Gastroesophageal sphincter (tissue), 4 donors: ENCODE measurements around the gene FGR. TPM values are rescaled to one million over a fixed set of nuclear protein-coding genes. Genes with fewer than 3 reads are reported as not detected.

ENCODE experiments used
- ATAC-seq: fragments of 150-250 bp; one replicate; pipeline ENCODE4 v1.9.1; 2016; ENCODE audit warnings: mild to moderate bottlenecking, moderate library complexity
- H3K27ac ChIP-seq, 4 donors: fragments of 200-600 bp; sonication (generic) in 3 of 4; 1 replicate in 3 of 4; 2 replicates in 1 of 4; pipeline ENCODE4 v1.5.1; 2016 to 2019
- H3K27me3 ChIP-seq: fragments of 200-600 bp; sonication (generic); one replicate; pipeline ENCODE4 v1.5.1; 2019
- H3K36me3 ChIP-seq, 2 donors: fragments of 200-600 bp; sonication (generic); one replicate each; pipeline ENCODE4 v1.5.1; 2019; ENCODE audit warnings: control low read depth in 1 of 2
- H3K4me1 ChIP-seq, 3 donors: fragments of 200-600 bp; sonication (generic); 1 replicate in 2 of 3; 2 replicates in 1 of 3; pipeline ENCODE4 v1.5.1; 2016 to 2019; ENCODE audit warnings: control low read depth in 2 of 3
- H3K4me3 ChIP-seq, 2 donors: fragments of 200-600 bp; sonication (generic); one replicate each; pipeline ENCODE4 v1.5.1; 2019; ENCODE audit warnings: mild to moderate bottlenecking in 1 of 2, moderate library complexity in 1 of 2
- H3K9me3 ChIP-seq, 3 donors: fragments of 200-600 bp; sonication (generic); one replicate each; pipeline ENCODE4 v1.5.1; 2017 to 2019; ENCODE audit warnings: control low read depth in 2 of 3
- EP300 ChIP-seq: sonication (generic); formaldehyde crosslinking; IDR thresholded peaks from one replicate; pipeline ENCODE4 v1.6.1; 2017; ENCODE audit warnings: antibody characterized with exemption, mild to moderate bottlenecking
- POLR2A ChIP-seq, 2 donors: fragments of 450-650 bp; IDR thresholded peaks; one replicate each; pipeline ENCODE4 v1.6.1; 2017; ENCODE audit warnings: antibody characterized with exemption in 2 of 2, mild to moderate bottlenecking in 2 of 2, moderate library complexity in 1 of 2
- POLR2AphosphoS5 ChIP-seq: sonication (generic); formaldehyde crosslinking; IDR thresholded peaks from one replicate; pipeline ENCODE4 v1.6.1; 2017; ENCODE audit warnings: antibody characterized with exemption
- WGBS, 2 donors: methylation state at CpG; one replicate each; pipeline ENCODE4 v1.1.5; 2018; ENCODE audit warnings: low coverage in 1 of 2; 5-methylcytosine and 5-hydroxymethylcytosine counted together
- total RNA-seq, 4 donors: library from RNA; depleted of rRNA; stranded (reverse); fragments of >200 nt; gene quantifications; one replicate each; pipeline ENCODE4 v1.1.0, GENCODE V29; 2016
- TF ChIP-seq, protein P1 (sequence below), 4 experiments: fragments of 200-600 bp in 2 of 4; fragments of 450-650 bp in 2 of 4; sonication (generic) in 1 of 4; IDR thresholded peaks; one replicate each; pipeline ENCODE4 v1.5.1; 2017 to 2019; ENCODE audit warnings: antibody characterized with exemption in 4 of 4, mild to moderate bottlenecking in 2 of 4, moderate library complexity in 2 of 4

The FGR gene
- total RNA-seq, 4 donors from 2014 or later: 9.2 to 17.8 (median 10.1) TPM

DNA sequence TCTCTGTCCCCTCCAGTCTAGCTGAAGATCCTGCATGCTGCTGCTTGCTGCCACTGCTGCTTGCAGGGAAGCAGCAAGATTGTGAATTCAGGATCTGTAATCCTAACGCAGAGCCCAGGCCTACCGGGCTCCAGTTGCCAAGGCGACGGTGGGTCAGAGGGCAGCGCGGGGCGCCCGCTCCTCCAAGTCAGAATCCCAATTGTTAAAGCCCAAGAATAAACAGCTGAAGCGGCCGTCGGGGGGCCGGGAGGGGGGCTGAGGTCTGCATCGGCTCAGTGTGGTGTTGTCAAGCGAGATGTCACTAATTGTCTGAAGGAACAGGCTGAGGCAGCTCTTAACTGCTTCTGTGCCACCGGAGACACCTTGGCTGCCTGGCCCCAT is 67.8 kb downstream of the FGR start:
- H3K9me3 ChIP-seq: no peaks in the 10 kb centered on the region
- H3K27ac ChIP-seq: peak overlapping the region; percentile 30 to 98 (median 94)
- peaks cover 50 to 100% (median 93%) of the 10 kb centered on the region in 3 donors for H3K4me1 ChIP-seq
- no peak overlapping the region for H3K4me3 ChIP-seq
- no peaks in the 10 kb centered on the region for H3K27me3 ChIP-seq
- no peaks in the 10 kb centered on the region for H3K36me3 ChIP-seq
- TF ChIP-seq EP300 (no peak), POLR2AphosphoS5 (no peak), POLR2A (IDR thresholded peaks at IDR 0.05) (no peak)
- TF ChIP-seq, protein P1, sequence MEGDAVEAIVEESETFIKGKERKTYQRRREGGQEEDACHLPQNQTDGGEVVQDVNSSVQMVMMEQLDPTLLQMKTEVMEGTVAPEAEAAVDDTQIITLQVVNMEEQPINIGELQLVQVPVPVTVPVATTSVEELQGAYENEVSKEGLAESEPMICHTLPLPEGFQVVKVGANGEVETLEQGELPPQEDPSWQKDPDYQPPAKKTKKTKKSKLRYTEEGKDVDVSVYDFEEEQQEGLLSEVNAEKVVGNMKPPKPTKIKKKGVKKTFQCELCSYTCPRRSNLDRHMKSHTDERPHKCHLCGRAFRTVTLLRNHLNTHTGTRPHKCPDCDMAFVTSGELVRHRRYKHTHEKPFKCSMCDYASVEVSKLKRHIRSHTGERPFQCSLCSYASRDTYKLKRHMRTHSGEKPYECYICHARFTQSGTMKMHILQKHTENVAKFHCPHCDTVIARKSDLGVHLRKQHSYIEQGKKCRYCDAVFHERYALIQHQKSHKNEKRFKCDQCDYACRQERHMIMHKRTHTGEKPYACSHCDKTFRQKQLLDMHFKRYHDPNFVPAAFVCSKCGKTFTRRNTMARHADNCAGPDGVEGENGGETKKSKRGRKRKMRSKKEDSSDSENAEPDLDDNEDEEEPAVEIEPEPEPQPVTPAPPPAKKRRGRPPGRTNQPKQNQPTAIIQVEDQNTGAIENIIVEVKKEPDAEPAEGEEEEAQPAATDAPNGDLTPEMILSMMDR (IDR thresholded peaks at IDR 0.05): no peak
- ATAC-seq: no peak
- no CpG with 5 or more reads among the region's 15 CpGs for WGBS, 2 donors

DNA sequence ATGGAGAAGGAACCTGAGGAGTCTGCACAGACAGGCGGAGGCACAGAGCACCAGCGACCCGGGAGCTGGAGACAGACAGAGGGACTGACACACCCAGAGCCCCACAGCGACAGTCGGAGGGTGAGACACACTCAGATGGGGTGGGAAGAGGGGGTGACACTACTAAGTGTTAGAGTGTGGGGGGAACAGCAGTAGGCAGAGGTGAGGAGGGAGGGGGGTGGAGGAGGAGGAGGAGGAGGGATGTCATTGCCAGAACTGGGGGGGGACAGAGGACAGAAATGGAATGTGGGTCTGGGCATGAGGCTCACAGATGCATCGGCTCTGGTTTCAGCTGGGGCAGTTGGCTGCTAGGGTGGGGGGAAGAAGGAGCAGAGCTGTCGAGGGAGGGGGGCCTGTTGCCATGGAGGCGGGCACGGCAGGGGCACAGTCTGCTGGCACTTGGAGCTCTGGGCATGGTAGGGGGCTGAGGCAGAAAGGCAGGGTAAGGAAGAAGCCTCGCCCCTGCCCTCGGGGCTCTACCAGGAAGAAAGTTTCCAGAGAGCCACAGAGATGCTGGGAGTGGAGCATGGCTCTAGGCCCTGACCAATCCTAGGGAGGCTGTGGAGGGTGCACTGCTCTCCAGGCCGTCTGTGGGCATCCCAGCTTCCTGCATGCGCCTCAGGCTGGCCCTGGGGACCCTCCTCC is 68.4 kb downstream of the FGR start:
- TF ChIP-seq POLR2AphosphoS5 (no peak), EP300 (no peak), POLR2A (IDR thresholded peaks at IDR 0.05) (no peak)
- TF ChIP-seq, protein P1 (IDR thresholded peaks at IDR 0.05): no peak
- Histone ChIP-seq H3K27ac (peak overlapping the region; percentile 30 to 98 (median 94)), H3K27me3 (no peaks in the 10 kb centered on the region), H3K4me3 (no peak overlapping the region), H3K4me1 (peaks cover 45 to 100% (median 93%) of the 10 kb centered on the region in 3 donors), H3K9me3 (no peaks in the 10 kb centered on the region), H3K36me3 (no peaks in the 10 kb centered on the region)
- no peak for ATAC-seq
- WGBS, 2 donors: 18 to 26% methylated on average over 4 to 12 of the region's 13 CpGs

DNA sequence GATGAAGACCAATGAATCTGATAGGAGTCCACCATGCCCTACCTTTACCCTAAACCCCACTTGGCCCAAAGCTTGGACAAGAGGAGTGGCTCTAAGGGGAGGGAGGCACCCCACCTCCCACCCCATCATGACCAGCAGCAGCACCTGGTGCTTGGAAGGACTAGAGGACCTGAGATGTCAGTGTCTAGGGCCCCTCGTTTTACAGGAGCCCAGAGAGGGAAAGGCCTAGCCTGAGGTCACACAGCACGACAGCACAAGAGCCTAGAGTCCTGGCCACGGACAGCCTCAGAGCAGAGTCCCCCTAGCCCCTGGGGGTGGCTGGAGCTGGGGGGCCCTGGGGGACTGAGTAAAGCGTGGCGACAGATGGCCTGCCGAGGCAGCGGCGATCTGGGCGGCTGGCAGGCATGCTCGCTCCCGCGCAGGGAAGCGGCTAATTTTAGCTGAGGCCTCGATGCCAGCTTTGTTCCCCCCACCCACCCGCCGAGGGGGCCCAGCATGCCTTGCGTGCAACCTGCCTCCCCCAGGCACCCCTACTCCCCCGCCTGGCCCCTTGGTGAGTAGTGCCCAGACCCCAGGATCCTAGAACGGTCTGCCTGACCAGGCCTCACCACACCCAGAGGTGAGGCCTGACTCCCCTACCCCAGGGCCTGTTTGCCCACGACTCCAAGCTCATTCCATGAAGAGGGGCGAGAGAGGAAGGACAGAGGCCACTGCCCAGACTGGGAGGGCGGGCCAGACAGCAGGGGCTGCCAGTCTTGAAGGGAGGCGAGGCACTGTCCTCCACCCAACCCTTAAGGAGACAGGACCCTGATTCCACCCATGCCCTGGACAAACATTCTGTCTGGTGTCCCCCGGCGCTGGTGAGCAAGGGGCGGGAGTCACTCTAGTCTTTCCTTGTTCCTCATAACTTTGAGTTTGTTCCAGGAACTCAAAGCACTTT is 70.0 kb downstream of the FGR start:
- no peak for ATAC-seq
- WGBS, 2 donors: 40 to 67% methylated on average over 1 to 3 of the region's 26 CpGs
- H3K4me3 ChIP-seq: peak overlapping the region in 1 of 2 donors; percentile 8
- TF ChIP-seq POLR2AphosphoS5 (no peak), POLR2A (IDR thresholded peaks at IDR 0.05) (no peak), EP300 (no peak)
- TF ChIP-seq, protein P1 (IDR thresholded peaks at IDR 0.05): no peak
- H3K9me3 ChIP-seq: no peaks in the 10 kb centered on the region
- peaks cover 39 to 100% (median 93%) of the 10 kb centered on the region in 3 donors for H3K4me1 ChIP-seq
- H3K36me3 ChIP-seq: no peaks in the 10 kb centered on the region
- H3K27me3 ChIP-seq: no peaks in the 10 kb centered on the region
- peak overlapping the region; percentile 54 to 98 (median 94) for H3K27ac ChIP-seq

DNA sequence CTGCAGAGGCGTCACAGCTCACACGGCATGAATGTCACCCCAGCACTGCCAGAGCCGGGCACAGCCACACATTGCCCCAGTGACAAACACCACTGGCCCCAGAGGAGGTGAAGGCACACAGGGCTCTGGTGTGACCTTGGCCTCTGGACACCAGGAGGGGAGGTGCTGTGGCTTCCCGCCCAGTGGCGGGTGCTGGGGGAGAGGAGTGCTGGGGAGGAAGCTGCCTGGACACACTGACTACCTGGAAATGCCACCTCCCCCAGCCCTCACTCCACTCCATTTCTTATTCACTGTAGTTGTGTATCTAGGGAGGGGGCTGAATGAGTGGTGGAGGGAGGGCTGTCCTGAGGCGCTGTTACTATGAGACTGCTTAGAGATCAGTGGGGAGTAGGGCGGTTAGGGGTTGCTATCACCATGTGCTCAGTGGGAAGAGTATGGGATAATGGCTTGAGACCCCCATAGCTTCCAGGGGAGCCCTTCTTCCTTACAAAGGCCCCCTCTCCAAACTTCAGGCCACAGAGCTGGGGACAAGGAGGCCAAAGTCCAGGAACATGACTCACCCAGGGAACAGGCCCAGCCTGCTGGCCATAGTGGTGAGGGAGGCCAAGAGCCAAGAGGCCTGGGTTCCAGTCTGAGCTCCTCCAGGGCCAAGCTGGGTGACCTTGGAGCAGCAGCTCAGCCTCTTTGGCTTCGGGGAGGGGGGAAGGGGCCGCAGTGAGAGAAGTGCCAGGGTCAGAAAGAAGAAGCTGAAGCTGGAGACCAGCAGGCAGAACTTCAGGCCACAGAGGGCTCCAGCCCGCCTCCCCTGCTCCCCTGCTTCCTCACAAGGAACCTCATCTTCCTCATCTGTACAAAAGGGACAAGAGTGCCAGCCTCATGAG is 71.2 kb downstream of the FGR start:
- Histone ChIP-seq H3K4me1 (peaks cover 39 to 100% (median 87%) of the 10 kb centered on the region in 3 donors), H3K36me3 (peaks cover 0 to 1% of the 10 kb centered on the region in 2 donors), H3K27ac (peak overlapping the region; percentile 54 to 98 (median 94)), H3K9me3 (no peaks in the 10 kb centered on the region), H3K27me3 (no peaks in the 10 kb centered on the region), H3K4me3 (no peak overlapping the region)
- TF ChIP-seq POLR2AphosphoS5 (peak; percentile 28), EP300 (no peak)
- peak; percentile 42 for ATAC-seq
- 36% methylated on average over 4 of the region's 10 CpGs; no CpG with 5 or more reads in 1 of the 2 donors for WGBS, 2 donors

DNA sequence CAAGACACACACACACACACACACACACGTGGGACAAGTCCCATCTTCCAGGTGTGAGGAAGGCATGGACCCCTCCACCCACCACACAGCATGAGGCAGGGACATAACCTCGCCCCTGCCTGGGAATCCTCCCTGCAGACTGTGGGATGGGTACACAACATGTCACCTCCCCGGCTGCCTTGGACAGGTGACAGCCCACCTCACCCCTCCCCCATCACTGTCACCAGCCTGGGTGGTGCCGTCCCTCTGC is 71.7 kb downstream of the FGR start:
- Histone ChIP-seq H3K4me3 (no peak overlapping the region), H3K27ac (peak overlapping the region; percentile 54 to 98 (median 94)), H3K36me3 (peaks cover 0 to 5% of the 10 kb centered on the region in 2 donors), H3K4me1 (peaks cover 39 to 100% (median 85%) of the 10 kb centered on the region in 3 donors), H3K9me3 (no peaks in the 10 kb centered on the region), H3K27me3 (no peaks in the 10 kb centered on the region)
- TF ChIP-seq POLR2A (IDR thresholded peaks at IDR 0.05): no peak
- TF ChIP-seq, protein P1 (IDR thresholded peaks at IDR 0.05): no peak
- no peak for TF ChIP-seq EP300
- TF ChIP-seq POLR2AphosphoS5: no peak
- no CpG with 5 or more reads among the region's 4 CpGs for WGBS, 2 donors
- ATAC-seq: no peak
